WTC11 (cell line): ENCODE data around the gene LRRN3. TPM values are rescaled to one million over a fixed set of nuclear protein-coding genes. Genes with fewer than 3 reads are reported as not detected.

Source experiments
- ATAC-seq: fragments of 200-7000 bp; cut with Tn5 transposase; 2 replicates; pipeline ENCODE4 v1.10.0; 2021; ENCODE audit warnings: mild to moderate bottlenecking, moderate library complexity
- CTCF ChIA-PET: fragments of 300-600 bp; sonication (Branson Sonifier 250); formaldehyde crosslinking; loops from one replicate; lab custom pipeline; 2021; ENCODE audit warnings: antibody characterized with exemption; lab: Charles Lee
- POLR2A ChIA-PET: fragments of 350-600 bp; sonication (Branson Sonifier 250); formaldehyde crosslinking; loops from one replicate; lab custom pipeline; 2021; ENCODE audit warnings: antibody characterized with exemption; lab: Charles Lee
- DNase-seq: peaks from one replicate; pipeline ENCODE4 v3.0.0; 2021; ENCODE audit warnings: low spot score
- H3K27ac Mint-ChIP-seq: 2 replicates; pipeline ENCODE4 v1.8.0; 2021; ENCODE audit warnings: mixed read lengths
- H3K27me3 Mint-ChIP-seq: 2 replicates; pipeline ENCODE4 v1.8.0; 2021; ENCODE audit warnings: low read depth, mild to moderate bottlenecking, moderate library complexity, mixed read lengths
- H3K36me3 Mint-ChIP-seq: 2 replicates; pipeline ENCODE4 v1.8.0; 2021; ENCODE audit warnings: mixed read lengths
- H3K4me1 Mint-ChIP-seq: 2 replicates; pipeline ENCODE4 v1.8.0; 2022; ENCODE audit warnings: mixed read lengths
- H3K4me3 Mint-ChIP-seq: 2 replicates; pipeline ENCODE4 v1.8.0; 2021; ENCODE audit warnings: mild to moderate bottlenecking, moderate library complexity, mixed read lengths
- H3K9me3 Mint-ChIP-seq: 2 replicates; pipeline ENCODE4 v1.8.0; 2021; ENCODE audit warnings: mixed read lengths
- CBFB ChIP-seq: sonication (generic); formaldehyde crosslinking; IDR thresholded peaks from 2 replicates; pipeline ENCODE4 v1.8.1; 2022; ENCODE audit warnings: mild to moderate bottlenecking, low read depth, missing genetic modification reagents
- FOXK1 ChIP-seq: sonication (generic); formaldehyde crosslinking; IDR thresholded peaks from 2 replicates; pipeline ENCODE4 v1.8.0; 2022; ENCODE audit warnings: mild to moderate bottlenecking, moderate library complexity, missing genetic modification reagents
- FOXP1 ChIP-seq: sonication (generic); formaldehyde crosslinking; IDR thresholded peaks from 2 replicates; pipeline ENCODE4 v1.8.0; 2022; ENCODE audit warnings: missing genetic modification reagents, mild to moderate bottlenecking, moderate library complexity, borderline replicate concordance
- KAT7 ChIP-seq: sonication (generic); formaldehyde crosslinking; IDR thresholded peaks from 2 replicates; pipeline ENCODE4 v1.8.1; 2023; ENCODE audit warnings: missing genetic modification reagents, mild to moderate bottlenecking, borderline replicate concordance
- MXD4 ChIP-seq: fragments of 250-450 bp; sonication (Bioruptor Pico); IDR thresholded peaks from 2 replicates; pipeline ENCODE4 v1.8.0; 2021; ENCODE audit warnings: mild to moderate bottlenecking, moderate library complexity, borderline replicate concordance
- MYBL2 ChIP-seq: sonication (generic); formaldehyde crosslinking; IDR thresholded peaks from 2 replicates; pipeline ENCODE4 v1.8.1; 2023; ENCODE audit warnings: mild to moderate bottlenecking, moderate library complexity, missing genetic modification reagents
- NFATC4 ChIP-seq: fragments of 250-450 bp; sonication (Bioruptor Pico); IDR thresholded peaks from 2 replicates; pipeline ENCODE4 v1.9.0; 2021; ENCODE audit warnings: mild to moderate bottlenecking
- OVOL2 ChIP-seq: fragments of 250-450 bp; sonication (Bioruptor Pico); IDR thresholded peaks from 2 replicates; pipeline ENCODE4 v1.9.0; 2021; ENCODE audit warnings: mild to moderate bottlenecking, borderline replicate concordance
- ZNF138 ChIP-seq: sonication (generic); formaldehyde crosslinking; conservative IDR thresholded peaks from 2 replicates; pipeline ENCODE4 v1.8.1; 2022; ENCODE audit warnings: mild to moderate bottlenecking, moderate library complexity, missing genetic modification reagents
- ZNF219 ChIP-seq: sonication (generic); formaldehyde crosslinking; IDR thresholded peaks from 2 replicates; pipeline ENCODE4 v1.8.0; 2023; ENCODE audit warnings: missing genetic modification reagents, mild to moderate bottlenecking, borderline replicate concordance
- ZNF263 ChIP-seq: sonication (generic); formaldehyde crosslinking; IDR thresholded peaks from 2 replicates; pipeline ENCODE4 v1.8.1; 2022; ENCODE audit warnings: low read depth, mild to moderate bottlenecking, moderate library complexity, missing genetic modification reagents
- ZNF416 ChIP-seq: fragments of 250-450 bp; sonication (Bioruptor Pico); IDR thresholded peaks from 2 replicates; pipeline ENCODE4 v1.9.0; 2021; ENCODE audit warnings: mild to moderate bottlenecking, inconsistent platforms
- ZNF671 ChIP-seq: fragments of 250-450 bp; sonication (Bioruptor Pico); IDR thresholded peaks from 2 replicates; pipeline ENCODE4 v1.8.0; 2021; ENCODE audit warnings: mild to moderate bottlenecking
- total RNA-seq: library from RNA; stranded (reverse); gene quantifications from 3 replicates; pipeline ENCODE4 v1.2.3, GENCODE V29; 2021
- TF ChIP-seq, protein P1 (sequence below): sonication (generic); formaldehyde crosslinking; IDR thresholded peaks from 2 replicates; pipeline ENCODE4 v1.8.1; 2023; ENCODE audit warnings: mild to moderate bottlenecking, missing genetic modification reagents
- TF ChIP-seq, protein P2 (sequence below): fragments of 250-450 bp; sonication (Bioruptor Pico); IDR thresholded peaks from 2 replicates; pipeline ENCODE4 v2.1.2; 2022; ENCODE audit warnings: mild to moderate bottlenecking, moderate library complexity
- TF ChIP-seq, protein P3 (sequence below): sonication (generic); formaldehyde crosslinking; IDR thresholded peaks from 2 replicates; pipeline ENCODE4 v1.8.0; 2022; ENCODE audit warnings: missing genetic modification reagents
- TF ChIP-seq, protein P4 (sequence below): sonication (generic); formaldehyde crosslinking; IDR thresholded peaks from 2 replicates; pipeline ENCODE4 v1.8.1; 2022; ENCODE audit warnings: low read depth, mild to moderate bottlenecking, moderate library complexity, missing genetic modification reagents, borderline replicate concordance
- TF ChIP-seq, protein P5 (sequence below): fragments of 200-600 bp; IDR thresholded peaks from 2 replicates; pipeline ENCODE4 v1.8.0; 2022; ENCODE audit warnings: antibody characterized with exemption

The LRRN3 gene
- total RNA-seq, 1 experiment from 2014 or later, result 0.70 TPM

DNA sequence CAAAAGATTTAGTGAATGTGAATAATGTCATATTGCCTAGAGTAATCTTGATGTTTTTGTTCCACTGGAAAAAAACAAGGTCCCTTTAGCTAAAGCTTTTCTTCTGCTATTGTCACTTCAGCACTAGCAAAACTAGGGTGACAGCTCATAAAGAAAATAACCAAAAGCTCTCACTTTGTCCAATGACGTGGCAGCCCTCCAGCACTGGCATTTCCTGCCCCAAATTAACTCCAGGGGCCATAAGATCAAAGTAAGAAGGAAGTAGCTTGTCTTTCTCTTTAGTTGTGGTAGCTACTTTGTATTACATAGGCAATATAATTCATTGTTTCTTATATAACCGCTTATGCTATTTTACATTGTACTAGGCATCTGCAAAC lies 47.3 kb downstream of the LRRN3 start:
- ATAC-seq, result peak; percentile 52
- Mint-ChIP-seq H3K27ac (no peak overlapping the region), H3K9me3 (no peaks in the 10 kb centered on the region), H3K27me3 (no peaks in the 10 kb centered on the region), H3K4me1 (peaks cover 11% of the 10 kb centered on the region), H3K36me3 (no peaks in the 10 kb centered on the region), H3K4me3 (no peak overlapping the region)
- no peak for DNase-seq
- ChIA-PET CTCF (interaction anchor here (0.6 to 1.1 kb wide), 2 partner anchors 39 to 41 kb away, joined by 3 to 4 read pairs; no protein-coding TSS in a partner anchor), POLR2A (no interaction called here)
- TF ChIP-seq MYBL2 (CRISPR knock-in tag) (no peak), ZNF416 (CRISPR knock-in tag) (no peak), OVOL2 (CRISPR knock-in tag) (no peak), FOXK1 (CRISPR knock-in tag) (no peak), KAT7 (CRISPR knock-in tag) (no peak), ZNF219 (CRISPR knock-in tag) (no peak), ZNF671 (CRISPR knock-in tag) (no peak), MXD4 (CRISPR knock-in tag) (no peak), CBFB (no peak), NFATC4 (no peak)
- TF ChIP-seq, protein P1, sequence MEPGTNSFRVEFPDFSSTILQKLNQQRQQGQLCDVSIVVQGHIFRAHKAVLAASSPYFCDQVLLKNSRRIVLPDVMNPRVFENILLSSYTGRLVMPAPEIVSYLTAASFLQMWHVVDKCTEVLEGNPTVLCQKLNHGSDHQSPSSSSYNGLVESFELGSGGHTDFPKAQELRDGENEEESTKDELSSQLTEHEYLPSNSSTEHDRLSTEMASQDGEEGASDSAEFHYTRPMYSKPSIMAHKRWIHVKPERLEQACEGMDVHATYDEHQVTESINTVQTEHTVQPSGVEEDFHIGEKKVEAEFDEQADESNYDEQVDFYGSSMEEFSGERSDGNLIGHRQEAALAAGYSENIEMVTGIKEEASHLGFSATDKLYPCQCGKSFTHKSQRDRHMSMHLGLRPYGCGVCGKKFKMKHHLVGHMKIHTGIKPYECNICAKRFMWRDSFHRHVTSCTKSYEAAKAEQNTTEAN (CRISPR knock-in tag), result no peak
- TF ChIP-seq, protein P2, sequence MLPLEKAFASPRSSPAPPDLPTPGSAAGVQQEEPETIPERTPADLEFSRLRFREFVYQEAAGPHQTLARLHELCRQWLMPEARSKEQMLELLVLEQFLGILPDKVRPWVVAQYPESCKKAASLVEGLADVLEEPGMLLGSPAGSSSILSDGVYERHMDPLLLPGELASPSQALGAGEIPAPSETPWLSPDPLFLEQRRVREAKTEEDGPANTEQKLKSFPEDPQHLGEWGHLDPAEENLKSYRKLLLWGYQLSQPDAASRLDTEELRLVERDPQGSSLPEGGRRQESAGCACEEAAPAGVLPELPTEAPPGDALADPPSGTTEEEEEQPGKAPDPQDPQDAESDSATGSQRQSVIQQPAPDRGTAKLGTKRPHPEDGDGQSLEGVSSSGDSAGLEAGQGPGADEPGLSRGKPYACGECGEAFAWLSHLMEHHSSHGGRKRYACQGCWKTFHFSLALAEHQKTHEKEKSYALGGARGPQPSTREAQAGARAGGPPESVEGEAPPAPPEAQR, result no peak
- TF ChIP-seq, protein P3, sequence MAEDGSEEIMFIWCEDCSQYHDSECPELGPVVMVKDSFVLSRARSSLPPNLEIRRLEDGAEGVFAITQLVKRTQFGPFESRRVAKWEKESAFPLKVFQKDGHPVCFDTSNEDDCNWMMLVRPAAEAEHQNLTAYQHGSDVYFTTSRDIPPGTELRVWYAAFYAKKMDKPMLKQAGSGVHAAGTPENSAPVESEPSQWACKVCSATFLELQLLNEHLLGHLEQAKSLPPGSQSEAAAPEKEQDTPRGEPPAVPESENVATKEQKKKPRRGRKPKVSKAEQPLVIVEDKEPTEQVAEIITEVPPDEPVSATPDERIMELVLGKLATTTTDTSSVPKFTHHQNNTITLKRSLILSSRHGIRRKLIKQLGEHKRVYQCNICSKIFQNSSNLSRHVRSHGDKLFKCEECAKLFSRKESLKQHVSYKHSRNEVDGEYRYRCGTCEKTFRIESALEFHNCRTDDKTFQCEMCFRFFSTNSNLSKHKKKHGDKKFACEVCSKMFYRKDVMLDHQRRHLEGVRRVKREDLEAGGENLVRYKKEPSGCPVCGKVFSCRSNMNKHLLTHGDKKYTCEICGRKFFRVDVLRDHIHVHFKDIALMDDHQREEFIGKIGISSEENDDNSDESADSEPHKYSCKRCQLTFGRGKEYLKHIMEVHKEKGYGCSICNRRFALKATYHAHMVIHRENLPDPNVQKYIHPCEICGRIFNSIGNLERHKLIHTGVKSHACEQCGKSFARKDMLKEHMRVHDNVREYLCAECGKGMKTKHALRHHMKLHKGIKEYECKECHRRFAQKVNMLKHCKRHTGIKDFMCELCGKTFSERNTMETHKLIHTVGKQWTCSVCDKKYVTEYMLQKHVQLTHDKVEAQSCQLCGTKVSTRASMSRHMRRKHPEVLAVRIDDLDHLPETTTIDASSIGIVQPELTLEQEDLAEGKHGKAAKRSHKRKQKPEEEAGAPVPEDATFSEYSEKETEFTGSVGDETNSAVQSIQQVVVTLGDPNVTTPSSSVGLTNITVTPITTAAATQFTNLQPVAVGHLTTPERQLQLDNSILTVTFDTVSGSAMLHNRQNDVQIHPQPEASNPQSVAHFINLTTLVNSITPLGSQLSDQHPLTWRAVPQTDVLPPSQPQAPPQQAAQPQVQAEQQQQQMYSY, result no peak
- TF ChIP-seq, protein P4, sequence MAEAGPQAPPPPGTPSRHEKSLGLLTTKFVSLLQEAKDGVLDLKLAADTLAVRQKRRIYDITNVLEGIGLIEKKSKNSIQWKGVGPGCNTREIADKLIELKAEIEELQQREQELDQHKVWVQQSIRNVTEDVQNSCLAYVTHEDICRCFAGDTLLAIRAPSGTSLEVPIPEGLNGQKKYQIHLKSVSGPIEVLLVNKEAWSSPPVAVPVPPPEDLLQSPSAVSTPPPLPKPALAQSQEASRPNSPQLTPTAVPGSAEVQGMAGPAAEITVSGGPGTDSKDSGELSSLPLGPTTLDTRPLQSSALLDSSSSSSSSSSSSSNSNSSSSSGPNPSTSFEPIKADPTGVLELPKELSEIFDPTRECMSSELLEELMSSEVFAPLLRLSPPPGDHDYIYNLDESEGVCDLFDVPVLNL (CRISPR knock-in tag), result no peak
- TF ChIP-seq, protein P5, sequence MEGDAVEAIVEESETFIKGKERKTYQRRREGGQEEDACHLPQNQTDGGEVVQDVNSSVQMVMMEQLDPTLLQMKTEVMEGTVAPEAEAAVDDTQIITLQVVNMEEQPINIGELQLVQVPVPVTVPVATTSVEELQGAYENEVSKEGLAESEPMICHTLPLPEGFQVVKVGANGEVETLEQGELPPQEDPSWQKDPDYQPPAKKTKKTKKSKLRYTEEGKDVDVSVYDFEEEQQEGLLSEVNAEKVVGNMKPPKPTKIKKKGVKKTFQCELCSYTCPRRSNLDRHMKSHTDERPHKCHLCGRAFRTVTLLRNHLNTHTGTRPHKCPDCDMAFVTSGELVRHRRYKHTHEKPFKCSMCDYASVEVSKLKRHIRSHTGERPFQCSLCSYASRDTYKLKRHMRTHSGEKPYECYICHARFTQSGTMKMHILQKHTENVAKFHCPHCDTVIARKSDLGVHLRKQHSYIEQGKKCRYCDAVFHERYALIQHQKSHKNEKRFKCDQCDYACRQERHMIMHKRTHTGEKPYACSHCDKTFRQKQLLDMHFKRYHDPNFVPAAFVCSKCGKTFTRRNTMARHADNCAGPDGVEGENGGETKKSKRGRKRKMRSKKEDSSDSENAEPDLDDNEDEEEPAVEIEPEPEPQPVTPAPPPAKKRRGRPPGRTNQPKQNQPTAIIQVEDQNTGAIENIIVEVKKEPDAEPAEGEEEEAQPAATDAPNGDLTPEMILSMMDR, result no peak

DNA sequence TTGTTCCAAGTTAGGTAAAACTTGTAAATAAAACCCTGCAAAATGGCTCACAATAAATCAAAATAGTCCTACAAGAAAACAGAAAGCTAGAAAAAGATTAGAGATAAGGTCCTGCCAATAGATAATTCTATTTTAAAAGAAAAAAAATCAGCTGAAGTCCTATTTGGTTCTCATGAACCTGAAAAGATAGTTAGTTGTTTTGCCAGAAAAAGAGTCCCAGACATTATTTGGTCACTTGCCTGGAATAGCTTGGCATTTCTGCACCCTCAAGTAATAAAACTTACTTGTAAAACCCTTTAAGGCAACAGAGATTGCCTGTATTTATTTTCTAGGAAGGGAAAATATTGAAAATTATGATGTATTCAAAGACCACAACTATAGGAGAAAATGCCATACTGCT lies 47.7 kb downstream of the LRRN3 start:
- Mint-ChIP-seq H3K4me3 (no peak overlapping the region), H3K27ac (no peak overlapping the region), H3K4me1 (peaks cover 10% of the 10 kb centered on the region), H3K9me3 (no peaks in the 10 kb centered on the region), H3K36me3 (no peaks in the 10 kb centered on the region), H3K27me3 (no peaks in the 10 kb centered on the region)
- POLR2A ChIA-PET, result no interaction called here
- ATAC-seq (no peak), DNase-seq (no peak)
- no peak for TF ChIP-seq ZNF416 (CRISPR knock-in tag)
- TF ChIP-seq FOXP1, result no peak
- TF ChIP-seq ZNF219 (CRISPR knock-in tag), result no peak
- TF ChIP-seq ZNF138 (CRISPR knock-in tag), result no peak
- TF ChIP-seq ZNF263 (CRISPR knock-in tag), result no peak
- CTCF ChIA-PET, result interaction anchor here (1.1 kb wide), 1 partner anchor 40 kb away, joined by 4 read pairs; no protein-coding TSS in a partner anchor
